SK-N-SH (cell line): ENCODE results near the gene FAT1. TPM values are rescaled to one million over a fixed set of nuclear protein-coding genes. Genes with fewer than 3 reads are reported as not detected.

ENCODE experiments used
- CTCF ChIA-PET: fragments of 300-600, 350-600 bp; formaldehyde crosslinking; extraction: SDS; loops from one replicate; lab custom pipeline; 2021; lab: Yijun Ruan, JAX
- POLR2A ChIA-PET: fragments of 350-600 bp; sonication (Branson Sonifier 250); formaldehyde crosslinking; extraction: SDS; loops from one replicate; lab custom pipeline; 2020; ENCODE audit warnings: antibody characterized with exemption, inconsistent platforms; lab: Yijun Ruan, JAX
- DNase-seq: peaks from one replicate; pipeline ENCODE4 v3.0.0; 2012
- H2AFZ ChIP-seq: fragments of 200-600 bp; sonication (generic); 2 replicates; pipeline ENCODE4 v1.8.1; 2016; ENCODE audit warnings: antibody characterized with exemption, mild to moderate bottlenecking, low read depth
- H3F3A ChIP-seq: fragments of 200-600 bp; sonication (generic); replicated peaks from 2 replicates; pipeline ENCODE3; 2016; ENCODE audit warnings: antibody characterized with exemption, mild to moderate bottlenecking; ENCODE audit not compliant: insufficient read depth
- H3K27ac ChIP-seq, 2 experiments: fragments of 200-500 bp in 1 of 2; fragments of 200-600 bp in 1 of 2; sonication (Bioruptor generic) in 1 of 2; sonication (generic), shearing (Covaris generic) in 1 of 2; 2 replicates each; pipeline versions ENCODE4 v1.5.1 to v1.6.1; 2014 to 2016; ENCODE audit warnings: low read depth in 2 of 2, inconsistent platforms in 1 of 2, low read length in 1 of 2, mild to moderate bottlenecking in 1 of 2, mixed read lengths in 1 of 2
- H3K27me3 ChIP-seq: fragments of 200-600 bp; sonication (generic), shearing (Covaris generic); 2 replicates; pipeline ENCODE4 v1.6.1; 2016; ENCODE audit warnings: mixed run types; ENCODE audit not compliant: insufficient read depth
- H3K36me3 ChIP-seq, 2 experiments: fragments of 200-500 bp in 1 of 2; fragments of 200-600 bp in 1 of 2; sonication (Bioruptor generic) in 1 of 2; sonication (generic) in 1 of 2; replicated peaks in 1 of 2; 2 replicates each; pipeline versions ENCODE3 to v1.5.1; 2014 to 2016; ENCODE audit warnings: low read length in 1 of 2, mild to moderate bottlenecking in 1 of 2; ENCODE audit not compliant: insufficient read depth in 2 of 2, control insufficient read depth in 1 of 2
- H3K4me1 ChIP-seq, 2 experiments: fragments of 200-500 bp in 1 of 2; fragments of 200-600 bp in 1 of 2; sonication (Bioruptor generic) in 1 of 2; sonication (generic), shearing (Covaris generic) in 1 of 2; 2 replicates each; pipeline versions ENCODE4 v1.5.1 to v1.6.1; 2014 to 2016; ENCODE audit warnings: low read depth in 1 of 2, low read length in 1 of 2, mixed run types in 1 of 2; ENCODE audit not compliant: insufficient read depth in 2 of 2, control insufficient read depth in 1 of 2
- H3K4me2 ChIP-seq: fragments of 200-600 bp; sonication (generic), shearing (Covaris generic); 2 replicates; pipeline ENCODE4 v1.6.1; 2017; ENCODE audit warnings: mixed run types
- H3K4me3 ChIP-seq, 2 experiments: fragments of 200-500 bp in 1 of 2; fragments of 200-600 bp in 1 of 2; sonication (Bioruptor generic) in 1 of 2; sonication (generic), shearing (Covaris generic) in 1 of 2; 2 replicates each; pipeline versions ENCODE4 v1.5.1 to v1.8.1; 2014 to 2016; ENCODE audit warnings: low read depth in 2 of 2, inconsistent platforms in 1 of 2, low read length in 1 of 2, mild to moderate bottlenecking in 1 of 2, mixed read lengths in 1 of 2, moderate library complexity in 1 of 2
- H3K79me2 ChIP-seq: fragments of 200-600 bp; sonication (generic); 2 replicates; pipeline ENCODE4 v1.8.1; 2017; ENCODE audit warnings: mild to moderate bottlenecking; ENCODE audit not compliant: insufficient read depth
- H3K9ac ChIP-seq: fragments of 200-600 bp; sonication (generic); 2 replicates; pipeline ENCODE4 v1.6.1; 2017; ENCODE audit warnings: mixed run types
- H3K9me2 ChIP-seq: fragments of 200-600 bp; sonication (generic); 2 replicates; pipeline ENCODE4 v1.6.1; 2017; ENCODE audit warnings: mixed run types
- H3K9me3 ChIP-seq: fragments of 200-600 bp; sonication (generic); 2 replicates; pipeline ENCODE4 v1.6.1; 2017; ENCODE audit warnings: mixed run types, mild to moderate bottlenecking, moderate library complexity
- H4K20me1 ChIP-seq: fragments of 200-600 bp; sonication (generic); 2 replicates; pipeline ENCODE4 v1.6.1; 2017; ENCODE audit warnings: mild to moderate bottlenecking, mixed run types; ENCODE audit not compliant: insufficient read depth
- CHD2 ChIP-seq: fragments of 150-350 bp; IDR thresholded peaks from 2 replicates; pipeline ENCODE4 v1.6.1; 2018; ENCODE audit warnings: low read length; ENCODE audit not compliant: partially characterized antibody
- CTCF ChIP-seq: fragments of 200-600 bp; sonication (generic); IDR thresholded peaks from 2 replicates; pipeline ENCODE4 v1.6.1; 2017; ENCODE audit warnings: antibody characterized with exemption, mild to moderate bottlenecking, moderate library complexity
- ELF1 ChIP-seq: IDR thresholded peaks from 2 replicates; pipeline ENCODE4 v1.4.0; 2012
- FOSL2 ChIP-seq: IDR thresholded peaks from 2 replicates; pipeline ENCODE4 v1.4.0; 2012; ENCODE audit warnings: low read depth, mild to moderate bottlenecking, moderate library complexity, borderline replicate concordance
- FOXM1 ChIP-seq: IDR thresholded peaks from 2 replicates; pipeline ENCODE4 v1.4.0; 2012; ENCODE audit warnings: low read depth, mild to moderate bottlenecking
- GATA2 ChIP-seq: sonication (generic); formaldehyde crosslinking; IDR thresholded peaks from 2 replicates; pipeline ENCODE4 v1.5.0; 2020; ENCODE audit warnings: mild to moderate bottlenecking, missing genetic modification reagents
- JUND ChIP-seq: IDR thresholded peaks from 2 replicates; pipeline ENCODE4 v1.4.0; 2012
- MXI1 ChIP-seq: IDR thresholded peaks from 2 replicates; pipeline ENCODE4 v1.6.1; 2012; ENCODE audit warnings: mild to moderate bottlenecking, low read depth, low read length, improper control_type of control experiment
- NFIC ChIP-seq: IDR thresholded peaks from 2 replicates; pipeline ENCODE4 v1.4.0; 2012; ENCODE audit warnings: borderline replicate concordance
- PBX3 ChIP-seq: IDR thresholded peaks from 2 replicates; pipeline ENCODE4; 2012
- REST ChIP-seq: IDR thresholded peaks from 2 replicates; pipeline ENCODE4 v1.6.1; 2012; ENCODE audit warnings: mild to moderate bottlenecking, low read depth, low read length, moderate library complexity
- RFX5 ChIP-seq: IDR thresholded peaks from 2 replicates; pipeline ENCODE4 v1.6.1; 2012; ENCODE audit warnings: mild to moderate bottlenecking, improper control_type of control experiment, low read length
- RXRA ChIP-seq: IDR thresholded peaks from 2 replicates; pipeline ENCODE4 v1.4.0; 2012; ENCODE audit warnings: low read depth, mild to moderate bottlenecking, borderline replicate concordance
- SMC3 ChIP-seq: IDR thresholded peaks from 2 replicates; pipeline ENCODE4 v1.6.1; 2012; ENCODE audit warnings: low read depth, low read length, improper control_type of control experiment
- TCF12 ChIP-seq: IDR thresholded peaks from 2 replicates; pipeline ENCODE4 v1.4.0; 2012
- TEAD4 ChIP-seq: IDR thresholded peaks from 2 replicates; pipeline ENCODE4 v1.4.0; 2012; ENCODE audit warnings: mild to moderate bottlenecking, borderline replicate concordance; ENCODE audit not compliant: insufficient read depth
- WGBS: methylation state at CpG from one replicate; pipeline ENCODE4 v1.1.6; 2017; ENCODE audit warnings: low lambda C conversion rate; 5-methylcytosine and 5-hydroxymethylcytosine counted together
- polyA plus RNA-seq, 3 experiments: library from polyadenylated mRNA; depleted of rRNA; stranded (reverse); fragments of >200 nt; gene quantifications; 2 replicates each; pipeline ENCODE4 v1.2.3, GENCODE V29; 2012

The FAT1 gene
- polyA plus RNA-seq, 1 of the 3 experiments (the other 2 are of a cell fraction), result 41.3 TPM

GRCh38 chr4:186770481-186771175 is 47.0 kb upstream of the FAT1 start:
- Histone ChIP-seq H3K4me2 (no peak overlapping the region), H3K4me1 (no peaks in the 10 kb centered on the region), H2AFZ (no peak overlapping the region), H3K27me3 (no peaks in the 10 kb centered on the region), H3F3A (no peaks in the 10 kb centered on the region), H3K27ac (no peak overlapping the region), H3K9me2 (no peaks in the 10 kb centered on the region), H3K9ac (no peak overlapping the region), H3K36me3 (no peaks in the 10 kb centered on the region), H3K79me2 (no peaks in the 10 kb centered on the region), H3K4me3 (no peak overlapping the region), H4K20me1 (no peaks in the 10 kb centered on the region), H3K9me3 (no peaks in the 10 kb centered on the region)
- POLR2A ChIA-PET, result no interaction called here
- no peak for DNase-seq
- no peak for TF ChIP-seq CHD2
- TF ChIP-seq MXI1, result no peak
- TF ChIP-seq FOSL2, result no peak
- no peak for TF ChIP-seq PBX3
- no peak for TF ChIP-seq CTCF
- TF ChIP-seq TEAD4, result no peak
- TF ChIP-seq FOXM1, result no peak
- no peak for TF ChIP-seq GATA2 (CRISPR knock-in tag)
- no peak for TF ChIP-seq NFIC
- no peak for TF ChIP-seq TCF12
- TF ChIP-seq SMC3, result no peak
- TF ChIP-seq ELF1, result no peak
- TF ChIP-seq RFX5, result no peak
- no peak for TF ChIP-seq REST
- TF ChIP-seq RXRA, result no peak
- TF ChIP-seq JUND, result no peak
- CTCF ChIA-PET, result no interaction called here
- WGBS, result 37% methylated on average over 4 of the region's 4 CpGs
